Measurements from ENCODE around the gene ARHGEF33. TPM values are rescaled to one million over a fixed set of nuclear protein-coding genes. Genes with fewer than 3 reads are reported as not detected.
"Not testable (repeated sequence)": the region's sequence is repeated elsewhere in the genome, so short reads cannot be mapped to it uniquely, and the experiment has no call there.

Gene ARHGEF33
- total RNA-seq, 1 experiment from 2014 or later, result 0.02 TPM

DNA sequence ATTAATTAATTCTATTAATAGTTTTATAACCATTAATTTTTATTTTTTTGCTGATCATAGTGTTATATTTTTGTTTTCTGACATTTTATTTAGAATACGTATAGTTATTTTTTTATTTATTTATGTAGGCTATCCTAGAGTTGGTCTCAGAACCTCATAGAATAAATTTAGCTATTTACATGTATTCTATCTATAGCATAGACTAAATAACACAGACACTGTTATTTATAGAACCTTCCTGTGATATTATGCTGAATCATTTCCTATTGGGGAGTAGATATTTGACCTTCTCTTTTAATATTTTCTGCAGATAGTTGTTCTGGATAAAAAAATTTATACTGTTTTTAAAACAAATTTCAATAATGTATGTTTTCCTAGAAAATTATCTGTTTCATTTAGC lies 20.2 kb downstream of the ARHGEF33 start:
- DNase-seq (ENCODE audit: low read depth), result no peak

- DNase-seq (ENCODE audit: low read depth), result no peak
These were observed 21.5 kb downstream of the ARHGEF33 start for GRCh38 chr2:38911191-38911590.

- no peak for DNase-seq (ENCODE audit: low read depth)
These were observed 22.9 kb downstream of the ARHGEF33 start for GRCh38 chr2:38912619-38913018.

DNA sequence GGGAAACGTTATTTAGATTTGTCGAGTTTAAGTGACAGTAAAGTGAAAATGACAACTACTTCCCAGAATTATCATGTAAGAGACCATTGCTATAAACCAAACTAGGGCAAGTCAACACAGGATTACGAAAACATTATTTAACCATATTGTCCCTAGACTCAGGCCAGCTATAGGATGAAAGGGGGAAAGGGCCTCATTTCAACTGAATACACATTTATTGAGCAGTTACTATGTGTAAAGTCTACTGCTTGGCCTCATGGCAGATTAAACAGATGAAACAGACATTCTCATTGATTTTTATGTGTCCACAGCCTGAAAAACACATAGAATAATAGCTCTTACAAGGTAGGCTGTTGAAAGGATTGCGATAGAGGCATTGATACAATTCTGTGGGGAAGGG lies 32.7 kb downstream of the ARHGEF33 start:
- DNase-seq (ENCODE audit: low read depth), result no peak

DNA sequence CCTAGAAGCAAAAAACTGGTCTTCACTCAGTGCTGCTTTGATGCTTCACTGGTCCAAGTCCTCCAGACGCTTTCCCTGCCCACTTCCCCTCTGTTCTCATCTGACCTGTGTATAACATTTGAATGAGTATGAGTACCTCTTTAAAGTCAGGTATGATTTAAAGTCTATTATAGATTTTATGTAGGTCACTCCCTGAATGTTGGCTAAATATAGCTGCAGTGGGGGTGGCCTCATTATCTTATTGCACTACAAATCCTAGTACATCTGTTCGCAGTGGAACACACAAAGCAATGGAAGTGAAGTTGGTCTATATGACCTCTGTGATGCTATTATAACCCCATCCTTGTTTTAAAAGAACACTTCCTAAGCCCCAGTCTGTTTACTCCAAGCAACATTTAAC lies 33.2 kb downstream of the ARHGEF33 start:
- no peak for DNase-seq (ENCODE audit: low read depth)

GRCh38 chr2:38925982-38926381 lies 36.3 kb downstream of the ARHGEF33 start:
- no peak for DNase-seq (ENCODE audit: low read depth)

DNA sequence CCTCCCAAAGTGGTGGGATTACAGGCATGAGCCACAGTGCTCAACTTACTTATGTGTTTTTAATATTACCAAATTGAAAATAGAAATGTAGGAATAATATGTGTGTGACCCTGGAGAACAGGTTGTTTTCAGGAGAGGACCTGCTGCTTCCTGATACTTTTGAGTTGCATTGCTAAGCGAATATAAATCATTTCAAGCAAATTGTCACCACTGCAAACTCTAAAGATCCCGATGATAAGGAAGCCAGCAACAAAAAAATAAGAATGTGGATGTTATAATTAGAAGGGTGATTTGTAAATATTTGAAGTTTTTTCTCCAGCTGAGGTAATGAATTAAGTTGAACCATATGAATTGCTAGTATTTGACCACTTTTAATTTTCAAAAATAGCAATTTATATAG lies 40.9 kb downstream of the ARHGEF33 start:
- no peak for DNase-seq (ENCODE audit: low read depth)

- DNase-seq (ENCODE audit: low read depth), result no peak
These were observed 42.9 kb downstream of the ARHGEF33 start for GRCh38 chr2:38932586-38932985.

DNA sequence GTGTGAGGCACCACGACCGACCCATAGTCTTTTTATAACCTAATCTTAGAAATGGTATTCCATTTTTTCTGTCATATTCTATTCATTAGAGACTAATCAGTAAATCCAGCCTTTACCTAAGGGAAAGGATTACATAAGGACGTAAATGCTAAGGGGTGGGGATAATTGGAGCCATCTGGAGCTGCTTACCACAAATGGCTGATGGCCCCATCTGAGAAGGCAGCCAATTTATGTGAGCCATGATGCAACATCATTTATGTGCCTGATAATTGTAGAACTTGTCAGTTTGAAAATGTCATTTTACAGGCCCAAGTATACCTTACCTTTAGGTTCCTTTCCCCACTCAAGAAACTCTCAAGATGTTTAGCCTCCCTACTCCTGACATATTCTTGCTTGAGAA lies 44.0 kb downstream of the ARHGEF33 start:
- DNase-seq (ENCODE audit: low read depth), result no peak

DNA sequence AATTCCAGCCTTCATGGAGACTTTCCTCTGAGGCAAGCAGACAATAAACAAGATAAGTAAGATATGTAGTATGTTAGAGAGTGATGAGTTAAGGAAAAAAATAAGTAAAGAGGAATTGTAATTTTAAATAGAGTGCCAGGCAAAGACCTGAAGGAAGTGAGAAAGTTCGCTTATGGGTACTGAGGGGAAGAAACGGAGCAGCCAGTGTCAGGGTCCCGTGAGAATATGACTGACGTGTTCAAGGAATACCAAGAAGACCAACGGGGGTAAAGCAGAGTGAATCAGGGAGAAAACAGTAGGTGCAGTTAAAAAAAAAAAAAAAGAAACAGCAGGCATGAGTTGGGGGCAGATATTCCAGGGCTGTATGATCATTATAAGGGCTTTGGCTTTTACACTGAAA lies 45.1 kb downstream of the ARHGEF33 start:
- no peak for DNase-seq (ENCODE audit: low read depth)

DNA sequence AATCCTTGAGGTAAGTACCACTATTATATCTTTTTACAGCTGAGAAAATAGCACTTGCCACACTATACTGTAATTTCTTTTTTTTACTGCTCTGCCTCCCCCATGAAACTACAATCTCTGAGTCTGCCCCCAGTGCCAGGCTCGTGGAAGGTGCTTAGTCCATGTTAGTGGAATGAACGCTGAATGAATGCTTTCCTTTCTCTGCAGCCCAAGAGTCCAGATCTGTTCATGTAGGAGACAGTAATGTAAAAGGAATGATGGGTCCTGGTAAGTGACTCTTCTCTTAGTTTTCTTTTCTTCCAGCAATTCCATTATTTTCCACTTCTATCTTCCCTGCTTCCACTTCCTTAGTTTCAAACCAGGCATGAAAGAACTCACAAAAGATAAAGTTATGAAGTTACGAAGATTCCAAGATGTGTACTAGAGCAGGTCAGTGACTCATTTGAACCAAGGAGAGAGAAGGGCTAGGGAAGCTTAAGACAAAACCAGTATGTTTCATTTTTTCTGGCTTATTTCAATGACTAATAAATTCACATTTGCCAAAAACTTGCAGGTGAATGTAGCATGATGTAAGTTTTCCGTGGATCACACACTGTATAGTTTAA lies 46.0 kb downstream of the ARHGEF33 start:
- DNase-seq (ENCODE audit: low read depth), result peak; percentile 53

DNA sequence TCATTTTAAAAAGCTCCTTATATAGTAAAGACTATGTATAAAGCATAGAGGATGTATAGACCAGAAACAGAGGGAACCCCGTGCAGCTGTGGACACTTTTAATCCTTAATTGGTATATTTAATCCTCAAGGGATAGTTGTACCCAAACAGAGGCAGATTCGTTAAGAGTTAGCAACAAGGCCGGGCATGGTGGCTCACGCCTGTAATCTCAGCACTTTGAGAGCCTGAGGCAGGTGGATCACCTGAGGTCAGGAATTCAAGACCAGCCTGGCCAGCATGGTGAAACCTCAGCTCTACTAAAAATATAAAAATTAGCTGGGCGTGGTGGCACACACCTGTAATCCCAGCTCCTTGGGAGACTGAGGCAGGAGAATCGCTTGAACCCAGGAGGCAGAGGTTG lies 46.8 kb downstream of the ARHGEF33 start:
- DNase-seq (ENCODE audit: low read depth), result not testable (repeated sequence)

DNA sequence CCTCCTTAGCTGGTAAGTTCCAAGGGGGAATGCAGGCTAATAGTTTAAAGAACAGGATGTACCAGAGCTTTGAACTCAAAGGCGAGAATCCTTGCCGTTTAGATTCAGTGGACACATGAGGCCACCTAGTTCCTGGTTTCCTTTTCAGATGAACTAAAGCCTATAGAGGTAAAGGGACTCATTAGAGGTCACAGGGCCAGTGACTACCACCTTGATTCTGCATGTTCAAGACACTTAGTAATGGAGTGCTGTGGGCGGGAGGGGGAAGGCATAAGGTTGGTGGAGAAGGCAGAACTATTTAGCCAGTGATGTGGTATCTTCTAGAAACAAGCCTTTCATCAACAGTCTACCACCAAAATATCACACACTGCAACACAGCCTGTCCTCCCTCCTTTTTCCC lies 47.9 kb downstream of the ARHGEF33 start:
- DNase-seq (ENCODE audit: low read depth), result no peak

- DNase-seq (ENCODE audit: low read depth), result no peak
These were observed 51.1 kb downstream of the ARHGEF33 start for GRCh38 chr2:38940746-38941145.

DNA sequence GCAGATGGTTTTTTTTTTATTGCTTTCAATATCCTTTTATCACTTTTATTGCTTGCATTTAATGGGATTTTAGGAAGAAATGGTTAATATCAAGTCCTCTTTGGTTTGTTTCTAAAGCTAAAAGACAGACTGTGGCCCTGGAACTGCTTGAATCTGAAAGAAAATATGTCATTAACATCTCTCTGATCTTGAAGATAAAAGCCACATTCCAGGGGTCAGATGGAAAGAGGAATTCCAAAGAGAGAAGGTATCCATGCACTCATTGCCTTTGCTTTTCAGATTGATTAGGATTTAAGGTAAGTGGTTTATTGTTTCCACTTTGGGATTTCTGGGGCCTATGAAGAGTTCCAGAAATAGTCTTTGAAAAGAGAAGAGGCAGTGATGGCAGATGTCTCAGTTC lies 54.1 kb downstream of the ARHGEF33 start:
- no peak for DNase-seq (ENCODE audit: low read depth)

- no peak for DNase-seq (ENCODE audit: low read depth)
These were observed 55.7 kb downstream of the ARHGEF33 start for GRCh38 chr2:38945372-38945771.

GRCh38 chr2:38945911-38946310 lies 56.2 kb downstream of the ARHGEF33 start:
- no peak for DNase-seq (ENCODE audit: low read depth)

DNA sequence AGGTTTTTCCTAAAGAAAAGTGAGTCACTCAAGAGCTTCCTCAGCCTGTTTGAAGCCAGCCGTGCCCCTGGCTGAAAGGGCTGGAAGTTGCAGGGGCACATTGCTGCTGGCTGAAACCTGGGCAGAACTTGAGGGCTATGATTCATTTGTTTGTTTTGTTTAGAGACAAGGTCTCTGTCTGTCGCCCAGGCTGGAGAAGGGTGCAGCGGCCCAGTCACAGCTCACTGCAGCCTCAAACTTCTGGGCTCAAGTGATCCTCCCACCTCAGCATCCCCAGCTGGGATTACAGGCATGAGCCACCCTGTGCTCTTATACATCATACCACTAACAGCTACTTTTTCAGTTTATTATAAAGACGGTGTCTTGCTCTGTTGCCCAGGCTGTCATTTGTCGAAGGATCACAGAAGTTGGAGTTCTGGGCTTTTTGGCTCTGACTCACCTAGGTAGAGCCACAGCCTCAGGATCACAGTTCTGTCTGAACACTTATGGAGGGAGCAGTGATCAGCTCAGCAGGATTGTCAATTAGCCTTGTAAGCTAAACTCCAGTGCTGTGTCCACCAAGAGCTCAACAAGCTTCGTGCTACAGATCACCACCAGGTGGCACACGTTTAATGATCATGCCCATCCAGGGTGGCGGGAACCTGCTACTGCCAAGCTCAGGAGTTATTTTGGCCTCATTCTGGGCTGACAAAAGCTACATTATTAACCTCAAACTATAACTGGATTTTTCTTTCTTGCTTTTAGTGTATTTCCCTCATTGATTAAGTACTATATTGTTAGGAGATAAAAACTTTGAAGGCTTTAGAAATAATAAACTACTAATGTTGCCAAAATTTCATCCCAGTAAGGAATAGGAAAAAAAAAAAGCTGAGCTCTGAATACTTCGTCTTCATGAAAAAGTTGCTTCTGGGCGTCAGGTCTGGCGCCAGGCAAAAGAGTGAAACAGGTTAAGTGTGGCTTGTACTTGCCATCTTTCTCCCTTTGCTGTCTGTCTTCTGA lies 57.9 kb downstream of the ARHGEF33 start:
- peak; percentile 91 for DNase-seq (ENCODE audit: low read depth)

- DNase-seq (ENCODE audit: low read depth), result no peak
These were observed 58.8 kb downstream of the ARHGEF33 start for GRCh38 chr2:38948387-38948882.

DNA sequence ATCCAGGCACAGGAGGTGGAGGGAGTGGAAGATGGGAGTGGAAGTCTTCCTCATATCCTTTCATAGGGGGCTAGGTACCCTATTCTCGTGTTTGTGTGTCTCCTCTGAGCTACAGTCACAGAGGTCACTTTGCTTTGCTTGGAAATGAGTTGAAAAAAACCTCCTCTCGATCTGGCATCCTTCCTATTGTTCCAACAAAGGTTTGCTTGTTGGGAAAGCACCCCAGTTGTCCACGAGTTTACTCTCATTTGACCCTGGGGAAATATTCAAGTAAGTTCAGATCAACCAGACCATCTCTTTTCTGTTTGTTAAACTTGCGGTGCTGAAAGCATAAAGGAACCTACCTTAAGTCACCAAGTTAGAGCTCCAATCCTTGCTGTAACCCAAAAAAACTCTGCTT lies 59.3 kb downstream of the ARHGEF33 start:
- DNase-seq (ENCODE audit: low read depth), result no peak

DNA sequence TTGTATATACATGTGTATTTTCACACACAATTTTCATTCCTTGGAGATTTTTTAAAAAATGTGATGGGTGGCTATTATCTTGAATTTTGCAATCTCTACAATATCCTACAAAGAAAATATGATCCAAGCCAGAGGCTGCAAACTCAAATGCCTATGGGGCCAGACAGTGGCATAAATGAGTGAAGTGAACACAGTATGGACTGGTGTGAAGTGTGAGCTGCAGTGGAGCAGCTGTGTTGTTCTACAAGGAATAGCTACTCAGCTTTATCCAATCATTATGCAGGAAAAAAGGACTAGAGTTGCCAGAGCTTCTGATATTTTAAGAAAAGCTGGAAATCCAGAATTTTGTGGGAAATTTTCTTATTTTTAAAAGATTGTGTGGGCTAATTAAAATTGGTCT lies 62.1 kb downstream of the ARHGEF33 start:
- DNase-seq (ENCODE audit: low read depth), result no peak

DNA sequence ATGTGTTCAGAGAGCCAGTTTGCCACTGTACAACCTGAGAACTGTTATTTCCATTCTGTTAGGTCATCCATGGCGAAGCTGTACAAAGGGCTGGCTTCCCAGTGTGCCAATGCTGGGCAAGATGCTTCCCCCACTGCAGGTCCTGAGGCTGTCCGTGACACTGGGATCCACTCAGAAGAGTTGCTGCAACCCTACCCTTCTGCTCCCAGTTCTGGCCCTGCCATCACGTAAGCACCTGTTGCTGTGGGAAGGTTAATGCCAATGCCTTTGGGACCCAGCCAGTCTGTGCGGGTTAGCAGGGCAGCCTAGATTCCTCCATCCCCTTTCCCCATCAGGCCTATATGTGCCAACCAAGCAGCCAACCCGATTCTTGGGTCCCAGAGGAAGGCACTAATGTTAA lies 68.3 kb downstream of the ARHGEF33 start:
- no peak for DNase-seq (ENCODE audit: low read depth)

GRCh38 chr2:38959466-38959865 lies 69.8 kb downstream of the ARHGEF33 start:
- no peak for DNase-seq (ENCODE audit: low read depth)
